CD4-positive, alpha-beta T cell treated with Interleukin-6 at 100 ng/mL for 8 hours (primary cell): Measurements from ENCODE around the gene SDCCAG8.
A peak's percentile ranks its signal among the peaks of the same experiment; 100 is the strongest.

Experiments used
- DNase-seq: peaks from one replicate; pipeline ENCODE4 v3.0.0-alpha.2; 2020; ENCODE audit warnings: mixed read lengths, low spot score

SDCCAG8 gene

GRCh38 chr1:243254233-243254926 is 1.5 kb upstream of the SDCCAG8 start:
- DNase-seq, result peak; percentile 53

GRCh38 chr1:243254927-243255790 is 682 bp upstream of the SDCCAG8 start, which contains the start of gene CEP170:
TSS of gene CEP170 (minus strand) at chr1:243255281. CDS start at chr1:243225280, 30,001 bp downstream.
- DNase-seq, result peak; percentile 86

GRCh38 chr1:243256590-243256989 is 749 bp downstream of the SDCCAG8 start:
- DNase-seq, result no peak

- no peak for DNase-seq
Observed at GRCh38 chr1:243257189-243257588, 1.3 kb downstream of the SDCCAG8 start.

- no peak for DNase-seq
Observed at GRCh38 chr1:243258731-243259130, 2.9 kb downstream of the SDCCAG8 start.

GRCh38 chr1:243260221-243260880 is 4.5 kb downstream of the SDCCAG8 start:
- no peak for DNase-seq

- no peak for DNase-seq
Observed at GRCh38 chr1:243261390-243261789, 5.5 kb downstream of the SDCCAG8 start.

GRCh38 chr1:243264717-243265116 is 8.9 kb downstream of the SDCCAG8 start:
- no peak for DNase-seq

- DNase-seq, result no peak
Observed at GRCh38 chr1:243266231-243266630, 10.4 kb downstream of the SDCCAG8 start.

GRCh38 chr1:243267471-243267880 is 11.6 kb downstream of the SDCCAG8 start:
- no peak for DNase-seq

- DNase-seq, result no peak
Observed at GRCh38 chr1:243267914-243268653, 12.2 kb downstream of the SDCCAG8 start.

- no peak for DNase-seq
Observed at GRCh38 chr1:243268751-243269460, 13.1 kb downstream of the SDCCAG8 start.

GRCh38 chr1:243269461-243269801 is 13.6 kb downstream of the SDCCAG8 start:
- no peak for DNase-seq

GRCh38 chr1:243270097-243270864 is 14.4 kb downstream of the SDCCAG8 start:
- DNase-seq, result no peak

- DNase-seq, result no peak
Observed at GRCh38 chr1:243271996-243272395, 16.2 kb downstream of the SDCCAG8 start.

GRCh38 chr1:243272401-243272800 is 16.6 kb downstream of the SDCCAG8 start:
- no peak for DNase-seq

- no peak for DNase-seq
Observed at GRCh38 chr1:243273506-243273905, 17.7 kb downstream of the SDCCAG8 start.

- no peak for DNase-seq
Observed at GRCh38 chr1:243273945-243274344, 18.1 kb downstream of the SDCCAG8 start.

GRCh38 chr1:243275316-243275715 is 19.5 kb downstream of the SDCCAG8 start:
- no peak for DNase-seq

GRCh38 chr1:243280571-243281129 is 24.8 kb downstream of the SDCCAG8 start:
- DNase-seq, result no peak
